HG03064 (cell line): ENCODE data around the gene MALT1.
"Not testable (repeated sequence)": the region's sequence is repeated elsewhere in the genome, so short reads cannot be mapped to it uniquely, and the experiment has no call there.

Source experiments
- ATAC-seq: cut with Tn5 transposase; IDR thresholded peaks from one replicate; pipeline ENCODE4 v1.9.1; 2021; ENCODE audit warnings: low read depth; ENCODE audit not compliant: unreplicated experiment

MALT1 gene

DNA sequence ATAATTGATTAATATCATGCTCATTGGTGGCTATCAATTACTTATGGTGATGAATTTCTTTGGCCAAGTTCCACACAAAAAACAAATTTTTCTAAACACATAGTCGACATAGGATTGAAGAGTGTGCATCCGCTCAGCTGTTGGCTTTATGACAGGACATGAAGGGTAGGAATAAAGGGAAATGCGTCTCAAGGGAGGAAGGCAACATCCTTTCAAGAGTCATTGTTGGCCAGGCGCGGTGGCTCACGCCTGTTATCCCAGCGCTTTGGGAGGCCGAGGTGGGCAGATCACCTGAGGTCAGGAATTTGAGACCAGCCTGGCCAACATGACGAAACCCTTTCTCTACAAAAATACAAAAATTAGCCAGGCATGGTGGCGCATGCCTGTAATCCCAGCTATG is 20.4 kb upstream of the MALT1 start:
- ATAC-seq, result not testable (repeated sequence)

DNA sequence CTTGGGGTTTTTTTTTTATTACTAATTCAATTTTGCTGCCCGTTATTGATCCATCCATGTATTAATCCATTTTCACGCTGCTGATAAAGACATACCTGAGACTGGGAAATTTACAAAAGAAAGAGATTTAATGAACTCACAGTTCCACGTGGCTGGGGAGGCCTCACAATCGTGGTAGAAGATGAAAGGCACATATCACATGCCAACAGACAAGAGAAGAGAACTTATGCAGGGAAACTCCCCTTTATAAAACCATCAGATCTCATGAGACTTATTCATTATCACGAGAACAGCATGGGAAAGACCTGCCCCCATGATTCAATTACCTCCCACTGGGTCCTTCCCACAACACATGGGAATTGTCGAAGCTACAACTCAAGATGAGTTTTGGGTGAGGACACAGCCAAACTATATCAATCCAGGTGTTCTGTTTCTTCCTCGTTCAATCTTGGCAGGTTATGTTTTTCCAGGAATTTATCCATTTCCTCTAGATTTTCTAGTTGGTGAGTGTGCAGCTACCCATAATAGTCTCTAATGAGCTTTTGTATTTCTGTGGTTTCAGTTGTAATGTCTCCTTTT is 18.0 kb upstream of the MALT1 start:
- ATAC-seq, result not testable (repeated sequence)

DNA sequence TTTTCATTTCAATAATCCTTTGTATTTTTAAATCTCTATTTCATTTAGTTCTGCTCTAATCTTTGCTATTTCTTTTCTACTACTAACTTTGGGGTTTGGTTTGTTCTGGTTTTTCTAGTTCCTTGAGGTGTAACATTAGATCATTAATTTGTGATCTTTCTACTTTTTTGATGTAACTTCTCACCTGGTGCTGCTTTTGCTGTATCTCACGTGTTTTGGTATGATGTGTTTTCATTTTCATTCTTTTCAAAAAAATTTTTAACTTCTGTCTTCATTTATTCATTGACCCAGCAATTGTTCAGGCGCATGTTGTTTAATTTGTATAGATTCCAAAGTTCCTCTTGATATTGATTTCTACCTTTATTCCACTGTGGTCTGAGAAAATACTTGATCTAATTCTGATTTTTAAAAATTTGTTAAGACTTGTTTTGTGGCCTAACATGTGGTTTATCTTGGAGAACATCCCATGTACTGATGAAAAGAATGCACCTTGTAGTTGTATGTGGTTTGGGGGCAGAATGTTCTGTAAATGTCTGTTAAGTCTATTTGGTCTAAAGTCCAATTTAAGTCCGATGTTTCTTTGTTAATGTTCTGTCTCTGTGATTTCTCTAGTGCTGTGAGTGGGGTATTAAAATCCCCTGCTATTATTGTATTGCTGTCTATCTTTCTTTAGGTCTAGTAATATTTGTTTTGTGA is 17.3 kb upstream of the MALT1 start:
- ATAC-seq, result no peak

DNA sequence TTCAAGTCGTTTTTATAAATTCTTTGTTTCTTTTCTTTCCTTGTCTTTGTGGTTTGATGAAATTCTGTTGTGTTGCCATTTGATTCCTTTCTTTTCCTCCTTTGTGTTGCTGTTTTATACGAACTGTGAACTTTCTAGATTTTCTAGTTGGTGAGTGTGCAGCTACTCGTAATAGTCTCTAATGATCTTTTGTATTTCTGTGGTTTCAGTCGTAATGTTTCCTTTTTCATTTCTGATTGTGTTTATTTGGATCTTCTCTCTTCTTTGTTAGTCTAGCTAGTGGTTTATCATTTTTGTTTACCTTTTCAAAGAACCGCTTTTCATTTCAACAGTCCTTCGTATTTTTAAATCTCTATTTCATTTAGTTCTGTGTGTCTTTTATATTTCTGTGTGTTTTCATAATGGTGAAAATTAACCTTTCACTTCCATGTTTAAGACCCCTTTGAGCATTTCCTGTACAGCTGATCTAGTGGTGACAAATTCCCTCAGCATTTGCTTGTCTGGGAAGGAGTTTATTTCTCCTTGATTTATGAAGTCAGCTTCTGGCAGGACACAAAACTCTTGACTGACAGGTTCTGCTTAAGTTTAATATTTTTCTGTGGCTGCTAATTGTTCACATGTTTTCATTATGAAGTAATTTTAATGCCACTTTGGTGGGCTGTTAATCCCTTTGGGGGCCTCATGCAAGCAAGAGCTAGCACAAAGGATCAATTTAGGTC is 16.2 kb upstream of the MALT1 start:
- ATAC-seq, result no peak

DNA sequence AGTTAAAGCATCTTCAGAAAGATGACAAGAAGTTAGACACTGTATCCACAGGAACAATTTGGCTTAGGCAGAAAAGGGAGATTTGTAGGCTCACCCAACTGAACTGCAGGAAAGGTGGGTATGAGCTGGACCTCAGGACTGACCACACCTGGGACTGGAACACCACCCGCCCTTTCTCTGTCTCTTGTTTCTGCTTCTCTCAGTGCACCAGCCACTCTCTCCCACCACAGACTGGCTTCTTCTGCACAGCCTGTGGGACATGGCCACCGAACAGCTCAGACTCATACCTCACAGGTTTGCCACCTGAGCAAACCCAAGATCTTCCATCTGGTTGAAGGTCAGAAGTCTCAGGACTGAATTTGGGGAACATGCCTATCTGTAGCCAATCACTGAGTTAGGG is 14.2 kb upstream of the MALT1 start:
- no peak for ATAC-seq

DNA sequence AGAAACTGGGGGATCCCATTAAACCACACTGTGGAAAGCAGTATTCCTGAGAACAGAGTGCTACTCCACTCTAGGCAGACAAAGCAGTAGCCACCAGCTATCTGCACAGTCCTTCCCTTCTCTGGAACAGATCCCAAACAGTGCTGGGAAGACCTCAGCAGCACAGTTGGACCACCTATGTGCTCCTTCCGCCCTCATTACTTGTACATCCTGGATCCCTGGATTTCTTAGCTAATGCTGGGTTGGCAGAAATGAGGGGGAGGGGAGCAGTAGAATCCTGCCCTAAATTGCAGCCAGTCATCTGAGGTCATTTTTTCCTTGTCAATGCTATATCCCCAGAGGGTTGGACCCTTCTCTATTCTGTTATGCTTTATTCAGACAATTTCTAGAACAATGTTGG is 13.8 kb upstream of the MALT1 start:
- ATAC-seq, result no peak

DNA sequence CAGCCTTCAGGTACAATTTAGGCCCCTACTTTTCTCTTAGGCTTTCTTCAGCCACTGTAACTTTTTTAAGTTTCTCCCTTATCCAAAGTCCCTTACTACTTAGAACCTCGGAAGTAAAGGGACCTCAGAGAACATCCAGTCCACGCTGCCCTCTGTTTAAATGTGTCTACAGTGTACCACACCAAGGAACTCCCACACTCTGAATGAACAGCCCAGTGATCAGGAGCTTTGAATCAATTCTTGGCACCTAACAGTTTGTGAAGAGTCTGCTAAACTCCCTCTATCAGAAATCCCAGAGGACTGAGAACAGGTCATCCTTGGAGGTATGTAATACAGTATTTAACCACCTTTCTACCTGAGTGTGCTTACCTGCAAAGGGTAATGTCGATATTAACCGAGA is 11.6 kb upstream of the MALT1 start:
- ATAC-seq, result no peak

DNA sequence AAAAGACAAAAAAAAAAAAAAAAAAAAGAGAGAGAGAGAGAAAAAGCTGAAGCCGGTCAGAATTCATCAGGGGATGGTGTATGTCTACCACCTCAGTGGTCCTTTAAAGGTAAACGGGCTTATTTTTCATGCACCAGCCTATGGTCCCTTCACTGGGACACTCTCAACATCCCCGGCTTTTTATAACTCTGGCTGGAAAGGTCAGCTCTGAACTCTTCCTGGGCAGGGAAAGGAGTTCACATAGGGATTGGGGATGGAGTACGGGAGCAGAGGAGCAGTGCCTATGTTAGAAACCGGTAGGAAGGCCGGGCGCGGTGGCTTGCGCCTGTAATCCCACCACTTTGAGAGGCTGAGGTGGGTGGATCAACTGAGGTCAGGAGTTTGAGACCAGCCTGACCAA is 10.3 kb upstream of the MALT1 start:
- ATAC-seq, result no peak

DNA sequence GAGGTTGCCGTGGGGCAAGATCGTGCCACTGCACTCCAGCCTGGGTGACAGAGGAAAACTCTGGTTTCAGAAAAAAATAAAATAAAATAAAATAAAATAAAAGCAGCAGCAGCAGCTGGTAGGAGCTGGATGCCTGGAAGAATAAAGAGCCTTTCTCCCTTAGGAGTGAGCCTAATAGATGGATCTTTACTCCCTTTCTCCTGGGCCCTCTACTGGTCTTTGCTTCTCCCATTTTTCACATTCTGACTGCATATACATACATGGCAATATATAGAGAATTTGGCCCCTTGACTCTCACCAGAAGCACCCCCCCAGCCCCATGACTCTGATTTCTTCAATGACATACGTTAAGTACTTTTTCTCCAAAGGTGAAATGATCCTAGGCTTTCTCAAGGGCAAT is 9.8 kb upstream of the MALT1 start:
- ATAC-seq, result no peak

DNA sequence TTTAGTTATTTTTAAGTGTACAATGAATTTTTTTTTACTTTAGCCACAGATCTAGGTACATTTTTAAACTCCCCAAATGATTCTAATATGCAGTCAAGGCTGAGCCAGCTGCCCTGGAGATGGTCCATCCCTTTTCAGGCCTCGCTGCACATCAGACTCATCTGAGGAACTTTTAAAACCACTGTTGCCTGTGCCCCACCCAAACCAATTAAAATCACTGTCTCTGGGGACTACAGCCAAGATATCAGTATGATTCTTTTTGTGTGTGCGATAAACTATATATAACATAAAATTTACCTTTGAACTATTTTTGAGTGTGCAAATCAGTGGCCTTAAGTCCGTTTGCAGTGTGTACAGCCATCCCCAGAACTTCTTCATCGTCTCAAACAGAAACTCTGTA is 9.1 kb upstream of the MALT1 start:
- ATAC-seq, result no peak

DNA sequence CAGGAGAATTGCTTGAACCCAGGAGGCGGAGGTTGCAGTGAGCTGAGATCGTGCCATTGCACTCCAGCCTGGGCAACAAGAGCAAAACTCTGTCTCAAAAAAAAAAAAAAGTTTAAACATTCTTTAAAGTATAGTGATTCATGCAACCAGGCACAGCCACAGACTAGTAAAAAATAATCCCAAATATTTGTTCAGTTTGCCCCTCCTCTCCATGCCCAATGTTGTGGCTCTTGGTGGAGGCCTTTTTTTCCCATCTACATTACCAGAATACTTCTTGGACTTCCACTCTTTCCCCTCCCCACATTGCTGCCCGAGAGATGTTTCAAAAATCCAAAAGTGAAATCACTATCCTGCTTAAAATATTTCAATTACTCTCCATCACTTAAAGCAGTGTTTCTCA is 5.1 kb upstream of the MALT1 start:
- ATAC-seq, result no peak

DNA sequence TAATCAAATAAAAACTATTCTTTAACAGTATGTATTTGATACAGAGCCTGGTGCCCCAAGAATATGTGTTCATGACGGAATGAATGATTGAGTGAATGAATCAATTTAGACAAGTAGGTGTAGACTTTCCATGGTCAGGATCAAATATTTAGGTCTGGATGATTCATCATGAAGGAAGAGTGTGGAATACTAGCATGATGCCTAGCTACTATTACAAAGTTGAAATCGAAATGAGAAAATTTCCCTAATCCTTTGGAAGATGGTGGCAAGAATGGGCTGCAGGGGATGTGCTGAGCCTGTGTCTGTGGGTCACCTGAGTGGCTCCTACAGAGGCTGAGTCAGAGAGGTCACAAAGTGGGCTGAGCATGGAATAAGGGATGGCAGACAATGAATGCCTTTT is 3.1 kb upstream of the MALT1 start:
- ATAC-seq, result no peak

DNA sequence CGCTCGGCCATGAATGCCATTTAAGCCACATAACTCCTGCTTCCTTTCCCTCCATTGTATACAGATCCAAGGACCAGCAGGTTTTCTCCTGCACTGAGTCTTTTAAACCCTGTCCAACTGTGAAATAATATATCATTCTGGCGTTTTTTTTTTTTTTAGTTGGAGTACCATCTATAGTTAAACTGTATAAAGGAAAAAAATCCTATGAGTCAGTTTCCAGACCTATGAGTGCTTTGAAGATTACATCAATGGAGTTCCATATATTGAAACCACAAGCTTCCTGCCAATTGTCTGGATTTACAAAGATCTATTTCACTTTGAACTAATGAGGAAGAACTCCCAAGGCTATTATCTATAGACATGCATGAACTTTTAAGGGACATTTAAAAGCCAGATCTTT is 2.4 kb upstream of the MALT1 start:
- ATAC-seq, result no peak

DNA sequence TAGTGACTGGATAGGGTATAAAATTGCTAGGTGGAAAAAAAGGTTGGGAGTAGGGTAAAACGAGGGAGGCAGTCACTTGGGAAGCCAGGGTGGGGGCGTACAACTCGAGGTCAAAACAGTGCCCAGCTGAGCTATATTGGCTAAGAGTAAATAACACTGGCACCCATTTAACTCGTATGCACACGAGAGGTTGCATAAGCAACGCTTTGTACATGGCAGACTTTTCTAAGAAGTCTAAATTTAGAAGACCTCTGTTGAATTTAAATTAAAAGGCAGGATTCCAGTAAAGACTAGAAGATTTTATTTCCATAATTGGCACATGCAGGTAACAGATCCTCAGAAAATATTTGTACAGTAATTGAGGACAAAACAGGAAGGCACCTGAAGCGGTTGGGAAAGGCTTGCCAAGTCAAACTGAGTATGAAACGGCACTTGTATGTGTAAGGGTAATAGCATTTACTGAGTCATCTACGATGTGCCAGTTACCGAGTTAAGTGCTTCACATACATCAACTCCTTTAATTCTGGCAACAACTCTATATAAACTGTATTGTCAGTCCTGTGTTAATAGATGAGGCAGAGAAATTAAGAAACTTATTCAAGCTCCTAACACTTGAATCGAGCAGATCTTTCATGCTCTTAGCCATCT is 1.4 kb upstream of the MALT1 start:
- no peak for ATAC-seq

DNA sequence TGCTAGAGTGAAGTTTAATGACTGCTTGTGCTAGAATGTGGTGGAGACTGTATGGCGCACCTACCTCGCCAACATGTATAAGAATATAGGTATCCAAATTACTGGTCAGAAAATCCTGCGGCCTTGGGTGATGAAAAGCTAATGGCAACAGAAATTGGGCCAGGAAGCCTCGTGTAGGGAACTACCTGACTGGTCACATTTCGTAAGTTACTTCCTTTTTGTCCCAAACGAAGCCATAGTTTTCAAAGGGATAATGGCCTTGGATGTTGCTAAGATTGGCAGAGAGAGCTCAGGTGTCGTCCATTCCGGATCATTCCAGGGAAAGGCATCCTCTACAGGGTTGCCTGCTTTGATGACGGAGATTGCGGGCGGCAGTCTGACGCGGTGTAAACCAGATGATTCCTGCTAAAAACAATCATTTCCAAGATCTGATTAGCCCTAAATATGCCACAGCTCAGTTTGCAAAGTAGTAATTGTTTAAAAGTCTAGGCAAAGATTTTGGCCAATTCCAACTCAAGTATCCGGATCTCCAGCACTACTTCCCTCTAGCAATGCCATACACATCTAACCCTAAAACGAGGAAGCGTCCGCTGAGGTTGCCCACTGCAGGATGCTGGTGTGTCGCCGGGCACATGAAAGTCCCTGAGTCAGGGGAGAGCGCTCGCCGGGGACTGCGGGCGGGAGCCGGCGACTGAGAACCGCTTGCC is 708 bp upstream of the MALT1 start:
- ATAC-seq, result no peak

DNA sequence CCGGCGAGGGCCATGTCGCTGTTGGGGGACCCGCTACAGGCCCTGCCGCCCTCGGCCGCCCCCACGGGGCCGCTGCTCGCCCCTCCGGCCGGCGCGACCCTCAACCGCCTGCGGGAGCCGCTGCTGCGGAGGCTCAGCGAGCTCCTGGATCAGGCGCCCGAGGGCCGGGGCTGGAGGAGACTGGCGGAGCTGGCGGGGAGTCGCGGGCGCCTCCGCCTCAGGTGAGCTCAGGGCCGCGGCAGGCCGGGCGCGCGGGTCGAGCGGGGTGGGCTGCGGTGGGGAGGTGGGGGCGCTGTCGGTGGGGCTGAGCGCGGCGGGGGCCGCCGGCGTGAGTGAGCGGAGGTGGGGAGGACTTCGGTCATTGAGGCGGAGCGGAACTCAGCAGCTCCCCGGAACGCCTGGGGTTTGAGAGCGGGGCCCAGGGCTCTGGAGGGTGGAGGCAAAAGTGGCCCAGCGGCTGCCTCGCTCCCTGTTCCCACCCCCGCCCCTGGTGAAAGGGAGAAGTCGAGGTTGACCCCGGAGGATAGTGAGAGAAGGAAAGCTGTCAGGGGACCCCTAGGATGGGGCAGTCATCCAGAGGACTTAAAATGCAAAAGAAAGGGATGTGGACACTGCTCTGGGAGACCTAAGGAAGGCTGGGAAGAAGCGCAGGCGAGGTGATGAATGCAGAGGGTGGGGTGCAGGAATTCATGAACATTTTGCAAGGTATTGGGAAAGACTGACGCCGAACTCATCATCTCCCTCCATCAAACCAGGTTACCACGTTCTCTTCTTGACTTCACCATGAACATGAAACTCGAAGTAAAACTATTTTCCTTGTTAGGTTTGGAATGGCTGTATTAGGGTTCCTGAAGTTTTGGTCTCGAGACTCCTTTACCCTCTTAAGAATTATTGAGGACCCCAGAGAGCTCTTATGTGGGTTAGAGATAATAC is 633 bp downstream of the MALT1 start:
- peak; percentile 16 for ATAC-seq

DNA sequence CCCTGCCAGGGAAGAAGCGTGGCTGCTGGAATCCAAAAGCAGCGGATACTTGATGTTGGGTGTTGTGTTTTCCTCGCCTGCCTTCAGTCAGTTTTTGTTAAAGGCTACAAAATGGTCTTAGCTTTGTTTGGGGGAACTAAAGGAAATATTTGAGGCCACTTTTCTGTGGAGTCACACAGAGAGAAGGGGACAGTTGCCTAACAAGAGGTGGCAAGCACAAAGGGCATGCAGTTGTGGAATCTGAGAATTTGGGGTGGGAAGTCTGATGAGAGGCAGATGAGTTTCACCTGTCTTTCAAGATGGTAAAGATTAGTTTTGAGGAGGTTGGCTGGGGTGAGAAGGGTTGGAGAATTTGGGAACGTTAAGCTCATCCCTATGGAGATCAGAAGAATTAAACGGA is 2.9 kb downstream of the MALT1 start:
- no peak for ATAC-seq

DNA sequence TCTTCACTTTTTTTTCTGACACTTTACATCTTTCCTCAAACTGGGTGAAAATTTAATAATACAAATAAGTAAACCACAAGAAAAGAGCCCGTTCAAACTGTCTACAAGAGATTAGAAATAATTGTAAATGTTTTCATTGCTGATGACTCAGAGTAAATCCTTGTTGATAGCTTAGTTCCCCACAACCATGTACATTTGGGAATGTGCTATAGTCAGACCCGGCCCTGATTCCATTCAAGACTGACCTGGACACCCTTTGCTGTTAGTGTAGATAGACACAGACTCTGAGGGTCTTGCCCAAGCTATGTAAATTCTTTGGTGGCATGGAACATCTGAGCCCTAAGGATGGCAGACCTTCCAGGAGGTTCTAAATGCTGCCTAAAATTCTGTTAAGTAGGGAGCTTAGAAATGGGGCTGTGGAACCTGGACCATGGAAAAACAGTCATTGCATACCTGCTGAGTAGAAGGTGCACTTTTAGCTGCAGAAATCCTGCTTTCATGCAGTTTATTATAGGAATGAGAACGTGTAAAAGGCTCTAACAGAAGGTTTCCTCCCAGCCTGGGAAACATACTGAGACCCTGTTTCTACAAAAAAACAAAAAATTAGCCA is 3.7 kb downstream of the MALT1 start:
- ATAC-seq, result no peak

DNA sequence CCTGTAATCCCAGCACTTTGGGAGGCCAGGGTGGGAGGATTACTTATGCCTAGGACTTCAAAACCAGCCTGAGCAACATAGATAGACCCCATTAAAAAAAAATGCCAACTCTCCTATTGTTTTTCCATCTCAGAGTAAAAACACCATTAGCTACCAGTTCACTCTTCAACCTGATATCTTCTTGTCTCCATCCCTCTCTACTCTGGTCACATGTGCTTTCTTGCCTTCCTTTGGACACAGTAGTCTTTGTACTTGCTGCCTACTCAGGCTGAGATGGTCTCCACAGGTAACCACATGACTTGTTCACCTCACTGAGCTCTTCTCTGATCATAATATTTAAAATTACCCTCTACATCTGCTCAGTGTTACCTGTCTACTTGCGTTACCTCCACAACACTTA is 5.0 kb downstream of the MALT1 start:
- ATAC-seq, result no peak
